HepG2 (cell line): ENCODE measurements around the gene HAUS1. TPM values are rescaled to one million over a fixed set of nuclear protein-coding genes. Genes with fewer than 3 reads are reported as not detected.

Experiments used
- ARHGAP35 ChIP-seq: sonication (generic); formaldehyde crosslinking; IDR thresholded peaks from 2 replicates; pipeline ENCODE4 v1.9.0; 2022; ENCODE audit warnings: mild to moderate bottlenecking, inconsistent platforms, moderate library complexity, missing genetic modification reagents, borderline replicate concordance
- ATM ChIP-seq: fragments of 450-650 bp; IDR thresholded peaks from 2 replicates; pipeline ENCODE4 v1.7.1; 2017; ENCODE audit warnings: mild to moderate bottlenecking, borderline replicate concordance
- IRF2 ChIP-seq: IDR thresholded peaks from 2 replicates; pipeline ENCODE4 v1.6.1; 2018; ENCODE audit warnings: missing genetic modification reagents, missing compliant biosample characterization
- MIXL1 ChIP-seq: IDR thresholded peaks from 2 replicates; pipeline ENCODE4 v1.6.1; 2016
- MTA3 ChIP-seq: sonication (generic); formaldehyde crosslinking; IDR thresholded peaks from 2 replicates; pipeline ENCODE4 v1.4.0; 2020; ENCODE audit warnings: missing genetic modification reagents
- MXI1 ChIP-seq: IDR thresholded peaks from 3 replicates; pipeline ENCODE4 v1.6.1; 2012; ENCODE audit warnings: low read depth, low read length, inconsistent platforms, borderline replicate concordance
- MZF1 ChIP-seq: sonication (generic); formaldehyde crosslinking; IDR thresholded peaks from 2 replicates; pipeline ENCODE4 v1.8.1; 2023; ENCODE audit warnings: mild to moderate bottlenecking, missing genetic modification reagents, borderline replicate concordance
- NPAS2 ChIP-seq: sonication (generic); formaldehyde crosslinking; IDR thresholded peaks from 2 replicates; pipeline ENCODE4 v1.8.0; 2022; ENCODE audit warnings: mild to moderate bottlenecking, missing genetic modification reagents, borderline replicate concordance
- PHF20 ChIP-seq: sonication (generic); formaldehyde crosslinking; IDR thresholded peaks from 2 replicates; pipeline ENCODE4 v1.5.0; 2020; ENCODE audit warnings: mild to moderate bottlenecking, missing genetic modification reagents
- RBFOX2 ChIP-seq: fragments of 200-400 bp; formaldehyde crosslinking; IDR thresholded peaks from 2 replicates; pipeline ENCODE4 v1.6.1; 2017; ENCODE audit warnings: low read depth, mild to moderate bottlenecking, low read length
- SMC3 ChIP-seq: IDR thresholded peaks from 2 replicates; pipeline ENCODE4 v1.6.1; 2011; ENCODE audit warnings: low read length, improper control_type of control experiment
- SOX6 ChIP-seq, 2 experiments: fragments of 450-650 bp in 1 of 2; sonication (generic) in 1 of 2; formaldehyde crosslinking in 1 of 2; IDR thresholded peaks; 2 replicates each; pipeline versions ENCODE4 v1.4.0 to v1.6.1; 2017 to 2020; ENCODE audit warnings: antibody characterized with exemption in 1 of 2, mild to moderate bottlenecking in 1 of 2, missing genetic modification reagents in 1 of 2
- TAF1 ChIP-seq: sonication (generic); formaldehyde crosslinking; IDR thresholded peaks from 2 replicates; pipeline ENCODE4 v1.4.0; 2020; ENCODE audit warnings: missing genetic modification reagents
- U2AF2 ChIP-seq: fragments of 200-400 bp; formaldehyde crosslinking; IDR thresholded peaks from 2 replicates; pipeline ENCODE4 v1.6.1; 2017; ENCODE audit warnings: low read depth, mild to moderate bottlenecking, low read length
- ZBTB37 ChIP-seq: sonication (generic); formaldehyde crosslinking; IDR thresholded peaks from 2 replicates; pipeline ENCODE4 v1.4.0; 2020; ENCODE audit warnings: mild to moderate bottlenecking, missing genetic modification reagents
- ZNF274 ChIP-seq: sonication (generic); formaldehyde crosslinking; IDR thresholded peaks from 2 replicates; pipeline ENCODE4 v1.5.1; 2020; ENCODE audit warnings: mild to moderate bottlenecking, missing genetic modification reagents
- ZNF629 ChIP-seq: sonication (generic); formaldehyde crosslinking; conservative IDR thresholded peaks from 2 replicates; pipeline ENCODE4 v1.5.0; 2020; ENCODE audit warnings: missing genetic modification reagents
- ZNF691 ChIP-seq: sonication (generic); formaldehyde crosslinking; IDR thresholded peaks from 2 replicates; pipeline ENCODE4 v1.4.0; 2020; ENCODE audit warnings: missing genetic modification reagents, low read depth, mild to moderate bottlenecking, borderline replicate concordance
- ZNF75D ChIP-seq: sonication (generic); formaldehyde crosslinking; IDR thresholded peaks from 2 replicates; pipeline ENCODE4 v1.8.1; 2023; ENCODE audit warnings: missing genetic modification reagents, mild to moderate bottlenecking, borderline replicate concordance
- polyA plus RNA-seq, 8 experiments: library from polyadenylated mRNA; depleted of rRNA in 3 of 8; stranded (reverse) in 7 of 8; unstranded in 1 of 8; fragments of >200 nt; fragmentation: Illumina TruSeq in 4 of 8; extraction: Trizol in 4 of 8; gene quantifications; 2 replicates each; pipeline versions ENCODE4 v1.2.1 to v1.2.3, GENCODE V29; 2011 to 2016; ENCODE audit warnings: low read depth in 4 of 8, missing spikeins in 1 of 8, mixed read lengths in 1 of 8; ENCODE audit not compliant: insufficient read depth in 1 of 8
- total RNA-seq, 5 experiments: library from RNA; depleted of rRNA; stranded (reverse); fragments of >200 nt; fragmentation: Illumina TruSeq; extraction: Trizol; gene quantifications; 2 replicates each; pipeline ENCODE4 v1.2.3, GENCODE V29; 2016; ENCODE audit warnings: low read depth in 1 of 5
- TF ChIP-seq, protein P1 (sequence below): sonication (generic); formaldehyde crosslinking; IDR thresholded peaks from 2 replicates; pipeline ENCODE4 v1.4.0; 2020; ENCODE audit warnings: low read depth, mild to moderate bottlenecking, missing genetic modification reagents
- TF ChIP-seq, protein P2 (sequence below): sonication (generic); formaldehyde crosslinking; IDR thresholded peaks from 2 replicates; pipeline ENCODE4 v1.4.0; 2020; ENCODE audit warnings: missing genetic modification reagents

HAUS1 gene
- total and polyA plus RNA-seq, 2 of the 13 experiments (the other 11 are each of a cell fraction or from before 2014, with no cell fraction given) = 20.6 to 59.2 TPM

DNA sequence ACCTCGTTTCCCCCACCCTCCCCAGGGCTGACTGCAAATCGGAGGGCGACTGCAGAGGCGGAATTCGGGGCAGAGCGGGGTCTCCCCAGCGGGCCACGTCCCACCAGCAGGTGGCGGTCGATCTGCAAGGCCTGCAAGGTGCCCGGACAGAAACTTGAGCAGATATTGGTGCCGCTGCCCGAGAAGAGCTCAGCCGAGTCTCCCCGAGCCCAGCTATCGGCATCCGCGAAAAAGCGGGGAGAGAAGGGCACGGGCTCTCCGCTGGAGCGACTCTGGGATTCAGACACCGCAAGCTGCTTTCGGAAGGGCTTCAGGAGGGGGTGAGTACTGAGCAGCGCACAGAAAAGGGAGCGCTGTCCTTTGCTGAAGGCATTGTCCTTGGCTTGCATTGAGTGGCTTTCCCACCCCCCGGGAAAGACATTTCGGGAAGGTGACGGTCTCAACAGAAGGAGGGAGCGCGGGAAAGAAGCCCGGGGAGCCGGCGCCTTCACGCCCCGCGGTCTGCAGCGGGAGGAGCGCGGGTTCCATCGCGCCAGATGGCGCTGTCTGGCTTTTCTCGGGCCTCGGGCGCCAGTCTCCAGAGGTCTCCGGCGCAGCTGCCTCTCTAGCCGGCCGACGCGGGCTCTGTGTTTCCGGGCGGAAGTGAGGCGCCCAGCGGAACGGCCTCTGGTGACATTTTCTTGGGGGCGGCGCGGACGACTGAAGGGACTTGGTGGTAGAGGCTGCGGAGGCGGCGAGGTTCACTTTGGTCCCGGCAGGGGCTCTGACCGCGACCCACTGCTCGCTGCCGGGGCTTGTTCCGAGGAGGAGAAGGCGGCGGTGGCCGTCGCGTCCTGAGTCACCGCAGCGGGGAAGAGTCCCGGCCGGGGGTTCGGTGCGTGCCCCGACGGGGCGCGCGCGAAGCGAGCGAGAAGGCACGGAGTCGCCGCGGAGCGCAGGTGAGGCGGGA lies 69.5 kb downstream of the HAUS1 start (continued):
- TF ChIP-seq, protein P1, sequence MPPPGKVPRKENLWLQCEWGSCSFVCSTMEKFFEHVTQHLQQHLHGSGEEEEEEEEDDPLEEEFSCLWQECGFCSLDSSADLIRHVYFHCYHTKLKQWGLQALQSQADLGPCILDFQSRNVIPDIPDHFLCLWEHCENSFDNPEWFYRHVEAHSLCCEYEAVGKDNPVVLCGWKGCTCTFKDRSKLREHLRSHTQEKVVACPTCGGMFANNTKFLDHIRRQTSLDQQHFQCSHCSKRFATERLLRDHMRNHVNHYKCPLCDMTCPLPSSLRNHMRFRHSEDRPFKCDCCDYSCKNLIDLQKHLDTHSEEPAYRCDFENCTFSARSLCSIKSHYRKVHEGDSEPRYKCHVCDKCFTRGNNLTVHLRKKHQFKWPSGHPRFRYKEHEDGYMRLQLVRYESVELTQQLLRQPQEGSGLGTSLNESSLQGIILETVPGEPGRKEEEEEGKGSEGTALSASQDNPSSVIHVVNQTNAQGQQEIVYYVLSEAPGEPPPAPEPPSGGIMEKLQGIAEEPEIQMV (CRISPR knock-in tag) = 0 out of 2 replicates have a peak, but pooled peaks have one; percentile 21
- TF ChIP-seq ATM (no peak), NPAS2 (CRISPR knock-in tag) (no peak), SOX6 (IDR thresholded peaks at IDR 0.05) (no peak), SOX6 (CRISPR knock-in tag; IDR thresholded peaks at IDR 0.05) (peak; percentile 63; the same call in 1 of the 2 replicates), ARHGAP35 (CRISPR knock-in tag) (no peak), MIXL1 (CRISPR knock-in tag) (peak; percentile 26; the same call in 1 of the 2 replicates), ZNF691 (peak; percentile 32; the same call in 1 of the 2 replicates), RBFOX2 (peak; percentile 86), IRF2 (CRISPR knock-in tag) (no peak), ZBTB37 (CRISPR knock-in tag) (no peak), MZF1 (no peak), SMC3 (no peak), ZNF274 (CRISPR knock-in tag) (no peak; the same call in 1 of the 2 replicates), U2AF2 (no peak), TAF1 (CRISPR knock-in tag) (peak; percentile 80), ZNF629 (CRISPR knock-in tag) (peak; percentile 25; the same call in 1 of the 2 replicates), MTA3 (CRISPR knock-in tag) (no peak), MXI1 (peak; percentile 38; the same call in 1 of the 3 replicates), ZNF75D (no peak), PHF20 (CRISPR knock-in tag) (peak; percentile 93)
- TF ChIP-seq, protein P2, sequence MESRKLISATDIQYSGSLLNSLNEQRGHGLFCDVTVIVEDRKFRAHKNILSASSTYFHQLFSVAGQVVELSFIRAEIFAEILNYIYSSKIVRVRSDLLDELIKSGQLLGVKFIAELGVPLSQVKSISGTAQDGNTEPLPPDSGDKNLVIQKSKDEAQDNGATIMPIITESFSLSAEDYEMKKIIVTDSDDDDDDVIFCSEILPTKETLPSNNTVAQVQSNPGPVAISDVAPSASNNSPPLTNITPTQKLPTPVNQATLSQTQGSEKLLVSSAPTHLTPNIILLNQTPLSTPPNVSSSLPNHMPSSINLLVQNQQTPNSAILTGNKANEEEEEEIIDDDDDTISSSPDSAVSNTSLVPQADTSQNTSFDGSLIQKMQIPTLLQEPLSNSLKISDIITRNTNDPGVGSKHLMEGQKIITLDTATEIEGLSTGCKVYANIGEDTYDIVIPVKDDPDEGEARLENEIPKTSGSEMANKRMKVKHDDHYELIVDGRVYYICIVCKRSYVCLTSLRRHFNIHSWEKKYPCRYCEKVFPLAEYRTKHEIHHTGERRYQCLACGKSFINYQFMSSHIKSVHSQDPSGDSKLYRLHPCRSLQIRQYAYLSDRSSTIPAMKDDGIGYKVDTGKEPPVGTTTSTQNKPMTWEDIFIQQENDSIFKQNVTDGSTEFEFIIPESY (CRISPR knock-in tag) = peak; percentile 50; the same call in 1 of the 2 replicates
